GM20431 (cell line): ENCODE results near the gene WNK1.

Experiments
- in situ Hi-C: fragments of 300-500 bp; cut with MseI, MboI; formaldehyde crosslinking; loops from one replicate; pipeline ENCODE4 v1.15.0; 2020; ENCODE audit warnings: low sequenced_read_pairs; ENCODE audit not compliant: unreplicated experiment

WNK1 gene

DNA sequence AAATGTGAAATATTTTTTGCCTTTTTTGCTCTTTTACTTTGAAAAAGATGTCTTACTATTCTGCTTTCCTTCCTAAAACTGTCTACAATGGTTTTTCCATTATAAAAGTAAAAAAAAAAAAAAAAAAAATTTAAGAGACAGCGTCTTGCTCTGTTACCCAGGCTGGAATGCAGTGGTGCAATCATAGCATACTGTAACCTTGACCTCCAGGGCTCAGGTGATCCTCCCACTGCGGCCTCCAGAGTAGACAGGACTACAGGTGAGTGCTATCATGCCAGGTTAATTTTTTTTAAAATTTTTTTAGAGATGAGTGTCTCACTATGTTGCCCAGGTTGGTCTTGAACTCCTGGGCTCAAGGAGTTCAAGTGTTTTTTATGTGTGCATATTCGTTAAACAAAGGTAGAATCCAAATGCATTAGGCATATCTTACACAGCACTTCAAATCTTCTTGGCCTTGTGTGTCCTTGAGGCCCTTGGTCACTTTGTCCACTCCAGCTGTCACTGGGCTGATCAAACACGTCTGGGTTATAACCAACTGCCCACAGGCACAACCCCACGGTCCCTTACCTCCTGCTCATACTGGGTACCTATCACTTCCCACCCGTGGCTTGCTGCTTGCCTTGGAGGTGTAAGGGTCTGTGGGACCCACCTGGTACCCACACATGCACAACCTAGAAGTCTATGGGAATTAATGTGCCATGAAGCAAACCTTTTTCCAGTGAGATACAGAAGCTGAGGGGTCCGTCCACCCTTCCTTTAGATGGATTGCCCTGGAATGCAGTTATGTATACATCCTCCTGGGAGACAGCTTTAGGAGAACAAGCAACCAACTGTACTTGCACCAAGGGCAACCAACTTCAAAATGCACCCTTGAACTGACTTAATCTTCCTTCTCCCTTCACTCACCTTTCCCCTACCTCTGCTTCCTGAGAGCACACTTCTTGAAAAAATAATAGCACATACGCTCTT lies 184.3 kb downstream of the WNK1 start:
- in situ Hi-C loops, result no loop called here

DNA sequence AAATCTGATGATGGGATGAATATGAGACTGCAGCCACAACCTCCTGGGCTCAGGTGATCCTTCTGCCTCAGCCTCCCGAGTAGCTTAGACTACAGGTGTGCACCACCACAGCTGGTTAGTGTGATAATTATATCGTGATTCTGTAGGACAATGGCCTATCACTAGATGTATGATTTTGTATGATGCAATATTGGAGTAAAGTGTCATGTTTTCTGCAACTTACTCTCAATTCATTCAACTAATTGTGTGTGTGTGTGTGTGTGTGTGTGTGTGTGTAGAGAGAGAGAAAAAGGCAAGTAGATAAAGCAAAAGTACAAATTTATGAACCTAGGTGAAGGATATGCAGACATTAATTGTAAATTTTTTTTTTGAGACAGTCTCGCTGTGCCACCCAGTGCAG lies 186.4 kb downstream of the WNK1 start:
- in situ Hi-C loops, result no loop called here

DNA sequence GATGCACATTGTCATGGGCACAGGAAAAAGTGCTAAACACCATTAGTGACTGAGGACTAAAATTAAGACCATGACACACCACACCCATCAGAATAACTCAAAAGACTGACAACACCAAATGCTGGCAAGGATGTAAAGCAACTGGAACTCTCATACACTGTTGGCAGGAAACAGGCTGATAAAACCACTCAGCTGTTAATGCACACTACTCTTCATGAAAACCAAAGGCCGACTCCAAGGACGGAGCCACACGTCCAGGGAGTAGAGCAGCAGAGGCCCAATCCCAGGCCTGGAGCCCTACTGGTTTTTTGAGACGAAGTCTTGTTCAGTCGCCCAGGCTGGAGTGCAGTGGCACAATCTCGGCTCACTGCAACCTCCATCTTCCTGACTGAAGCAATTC lies 190.7 kb downstream of the WNK1 start:
- in situ Hi-C loops, result loop anchor here (10.0 kb wide), 1 partner anchor 378 kb away; no protein-coding TSS in a partner anchor

- in situ Hi-C loops, result loop anchor here (10.0 kb wide), 1 partner anchor 379 kb away; no protein-coding TSS in a partner anchor
Measured at GRCh38 chr12:944211-944610, 191.8 kb downstream of the WNK1 start.

GRCh38 chr12:946212-946611 lies 193.8 kb downstream of the WNK1 start:
- in situ Hi-C loops, result loop anchor here (10.0 kb wide), 1 partner anchor 381 kb away; no protein-coding TSS in a partner anchor

- in situ Hi-C loops, result loop anchor here (10.0 kb wide), 1 partner anchor 382 kb away; no protein-coding TSS in a partner anchor
Measured at GRCh38 chr12:946631-947030, 194.3 kb downstream of the WNK1 start.

- in situ Hi-C loops, result loop anchor here (10.0 kb wide), 1 partner anchor 383 kb away; no protein-coding TSS in a partner anchor
Measured at GRCh38 chr12:948238-948637, 195.9 kb downstream of the WNK1 start.

- in situ Hi-C loops, result loop anchor here (10.0 kb wide), 1 partner anchor 385 kb away; no protein-coding TSS in a partner anchor
Measured at GRCh38 chr12:949453-950191, 197.2 kb downstream of the WNK1 start, which contains the start of gene RAD52. RAD52 (minus strand) TSS chr12:949694; CDS start chr12:933058, 16,636 bp downstream.

- in situ Hi-C loops, result no loop called here
Measured at GRCh38 chr12:951176-951575, 198.8 kb downstream of the WNK1 start.

GRCh38 chr12:953776-954175 lies 201.4 kb downstream of the WNK1 start:
- in situ Hi-C loops, result no loop called here

GRCh38 chr12:954741-955140 lies 202.4 kb downstream of the WNK1 start:
- in situ Hi-C loops, result no loop called here

DNA sequence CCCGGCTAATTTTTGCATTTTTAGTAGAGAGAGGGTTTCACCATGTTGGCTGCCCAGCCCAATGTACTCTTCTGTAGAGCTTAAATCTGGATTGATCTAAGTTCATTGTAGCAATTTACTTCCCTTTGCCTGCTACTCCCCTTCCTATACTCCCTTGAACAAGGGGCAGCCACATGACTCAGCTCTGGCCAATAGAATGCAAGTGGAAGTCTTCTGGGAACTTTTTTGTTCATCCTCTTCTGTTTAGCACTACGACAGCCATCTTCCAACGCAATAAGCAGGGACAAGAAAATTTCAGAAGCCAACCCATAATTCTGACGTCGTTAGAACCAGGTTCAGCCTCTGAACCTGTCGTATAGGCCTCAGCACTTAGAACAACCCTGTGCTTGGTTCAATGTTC lies 203.6 kb downstream of the WNK1 start:
- in situ Hi-C loops, result no loop called here

DNA sequence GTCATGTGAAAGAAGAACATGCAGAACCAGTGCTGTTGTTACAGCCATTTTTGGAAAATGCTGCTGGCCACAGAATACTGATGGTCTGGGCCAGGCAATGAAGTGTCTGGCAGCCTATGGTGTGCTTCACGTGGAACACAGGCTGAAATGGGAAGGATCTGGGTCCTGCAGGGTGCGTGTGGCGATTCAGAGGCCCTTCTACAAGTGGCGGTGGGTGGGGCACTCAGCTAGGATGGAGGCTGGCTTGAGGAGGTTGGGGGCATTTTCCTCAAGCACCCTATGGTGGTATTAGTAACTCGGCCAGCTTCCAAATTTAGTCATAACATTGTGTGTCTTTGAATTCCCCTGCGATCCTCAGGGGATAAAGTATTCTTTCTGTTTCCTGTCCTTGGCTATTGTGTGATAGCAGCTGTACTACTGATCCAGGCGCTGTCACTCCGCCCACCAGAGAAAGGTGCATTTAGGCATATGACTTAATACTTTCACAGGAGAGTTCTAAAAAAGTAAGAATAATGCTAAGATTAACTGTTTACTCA lies 206.3 kb downstream of the WNK1 start:
- in situ Hi-C loops, result no loop called here
